KMS-11 (cell line): ENCODE results near the gene SIAH2.

Source experiments
- H2AFZ ChIP-seq: fragments of 200-600 bp; sonication (generic); 2 replicates; pipeline ENCODE4 v1.6.1; 2016; ENCODE audit warnings: antibody characterized with exemption, mixed run types, low read depth
- H3K27ac ChIP-seq: fragments of 200-600 bp; sonication (generic); 2 replicates; pipeline ENCODE4 v1.6.1; 2016; ENCODE audit warnings: mild to moderate bottlenecking, mixed run types
- H3K27me3 ChIP-seq: fragments of 200-600 bp; sonication (generic); 2 replicates; pipeline ENCODE4 v1.6.1; 2017; ENCODE audit warnings: mild to moderate bottlenecking, low read depth, mixed run types, moderate library complexity; ENCODE audit not compliant: insufficient read depth
- H3K36me3 ChIP-seq: fragments of 200-600 bp; sonication (generic); 2 replicates; pipeline ENCODE4 v1.6.1; 2017; ENCODE audit warnings: mild to moderate bottlenecking, mixed run types; ENCODE audit not compliant: insufficient read depth
- H3K4me1 ChIP-seq: fragments of 200-600 bp; sonication (generic); 2 replicates; pipeline ENCODE4 v1.6.1; 2016; ENCODE audit warnings: mild to moderate bottlenecking, low read depth, mixed run types; ENCODE audit not compliant: poor library complexity, severe bottlenecking
- H3K4me2 ChIP-seq: fragments of 200-600 bp; sonication (generic); 2 replicates; pipeline ENCODE4 v1.7.0; 2016; ENCODE audit warnings: mild to moderate bottlenecking, mixed run types
- H3K4me3 ChIP-seq: fragments of 200-600 bp; sonication (generic); IDR thresholded peaks from 2 replicates; pipeline ENCODE4 v1.6.1; 2017; ENCODE audit warnings: low read depth, low read length, mixed read lengths; ENCODE audit not compliant: insufficient read depth
- H3K79me2 ChIP-seq: fragments of 200-600 bp; sonication (generic); 2 replicates; pipeline ENCODE4 v1.6.1; 2016; ENCODE audit warnings: low read depth, mixed run types; ENCODE audit not compliant: insufficient read depth
- H3K9ac ChIP-seq: fragments of 200-600 bp; sonication (generic); 2 replicates; pipeline ENCODE4 v1.6.1; 2016; ENCODE audit warnings: mild to moderate bottlenecking, mixed run types
- H4K20me1 ChIP-seq: fragments of 200-600 bp; sonication (generic); 2 replicates; pipeline ENCODE4 v1.6.1; 2016; ENCODE audit warnings: mild to moderate bottlenecking, mixed run types; ENCODE audit not compliant: insufficient read depth
- CTCF ChIP-seq: fragments of 200-600 bp; sonication (generic); conservative IDR thresholded peaks from 2 replicates; pipeline ENCODE4 v1.6.1; 2017; ENCODE audit warnings: low read depth, mild to moderate bottlenecking, antibody characterized with exemption, low read length, moderate library complexity, mixed read lengths

The SIAH2 gene

GRCh38 chr3:150744919-150745211 lies 18.1 kb downstream of the SIAH2 start:
- H3K79me2 ChIP-seq = peaks cover 75% of the 10 kb centered on the region; the same call in 1 of the 2 replicates
- H3K36me3 ChIP-seq = no peaks in the 10 kb centered on the region
- no peak overlapping the region for H3K27ac ChIP-seq
- no peaks in the 10 kb centered on the region for H3K27me3 ChIP-seq
- no peak overlapping the region for H3K4me3 ChIP-seq
- no peak overlapping the region for H2AFZ ChIP-seq
- H3K4me1 ChIP-seq = peaks cover 29% of the 10 kb centered on the region
- H4K20me1 ChIP-seq = peaks cover 7% of the 10 kb centered on the region
- H3K4me2 ChIP-seq = no peak overlapping the region
- H3K9ac ChIP-seq = no peak overlapping the region
- no peak for TF ChIP-seq CTCF

- H3K4me2 ChIP-seq = no peak overlapping the region
- TF ChIP-seq CTCF = no peak
- peaks cover 69% of the 10 kb centered on the region; the same call in 1 of the 2 replicates for H3K79me2 ChIP-seq
- H3K9ac ChIP-seq = no peak overlapping the region
- H4K20me1 ChIP-seq = peaks cover 7% of the 10 kb centered on the region
- no peaks in the 10 kb centered on the region for H3K36me3 ChIP-seq
- no peak overlapping the region for H3K27ac ChIP-seq
- H3K27me3 ChIP-seq = no peaks in the 10 kb centered on the region
- H3K4me1 ChIP-seq = peaks cover 35% of the 10 kb centered on the region
- H2AFZ ChIP-seq = no peak overlapping the region
- no peak overlapping the region for H3K4me3 ChIP-seq
Measured at GRCh38 chr3:150744041-150744918, 18.7 kb downstream of the SIAH2 start.

- H2AFZ ChIP-seq = no peak overlapping the region
- H3K27ac ChIP-seq = no peak overlapping the region
- TF ChIP-seq CTCF = no peak
- no peak overlapping the region for H3K4me3 ChIP-seq
- no peaks in the 10 kb centered on the region for H3K36me3 ChIP-seq
- no peak overlapping the region for H3K9ac ChIP-seq
- H3K79me2 ChIP-seq = peaks cover 62% of the 10 kb centered on the region; the same call in 1 of the 2 replicates
- no peak overlapping the region for H3K4me2 ChIP-seq
- H3K4me1 ChIP-seq = peaks cover 39% of the 10 kb centered on the region
- H3K27me3 ChIP-seq = no peaks in the 10 kb centered on the region
- peaks cover 7% of the 10 kb centered on the region for H4K20me1 ChIP-seq
Measured at GRCh38 chr3:150743508-150743907, 19.5 kb downstream of the SIAH2 start.

- H3K4me1 ChIP-seq = peaks cover 41% of the 10 kb centered on the region
- H4K20me1 ChIP-seq = peaks cover 7% of the 10 kb centered on the region
- H2AFZ ChIP-seq = no peak overlapping the region
- no peak overlapping the region for H3K9ac ChIP-seq
- no peak for TF ChIP-seq CTCF
- no peaks in the 10 kb centered on the region for H3K27me3 ChIP-seq
- H3K79me2 ChIP-seq = peaks cover 53% of the 10 kb centered on the region; the same call in 1 of the 2 replicates
- H3K36me3 ChIP-seq = no peaks in the 10 kb centered on the region
- H3K4me2 ChIP-seq = no peak overlapping the region
- no peak overlapping the region for H3K27ac ChIP-seq
- H3K4me3 ChIP-seq = no peak overlapping the region
Measured at GRCh38 chr3:150742679-150743078, 20.3 kb downstream of the SIAH2 start.
